ENCODE data around the gene PAIP1. TPM values are rescaled to one million over a fixed set of nuclear protein-coding genes. Genes with fewer than 3 reads are reported as not detected.

The PAIP1 gene
- total RNA-seq, 1 donor from 2014 or later: 95.5 TPM

- H3K36me3 Mint-ChIP-seq: no peaks in the 10 kb centered on the region
- no peak overlapping the region for H3K27ac Mint-ChIP-seq
- no peak for TF ChIP-seq CTCF (conservative IDR thresholded peaks at IDR 0.05)
- no peak overlapping the region for H3K4me3 Mint-ChIP-seq
- no peaks in the 10 kb centered on the region for H3K27me3 Mint-ChIP-seq
- H3K9me3 Mint-ChIP-seq: no peaks in the 10 kb centered on the region
- no peaks in the 10 kb centered on the region for H3K4me1 Mint-ChIP-seq (ENCODE audit: unreplicated experiment)
- no peak for DNase-seq (ENCODE audit: extremely low spot score, unreplicated experiment)
Measured at GRCh38 chr5:43491326-43491725, 65.6 kb downstream of the PAIP1 start.

GRCh38 chr5:43486353-43486752 lies 70.5 kb downstream of the PAIP1 start:
- Mint-ChIP-seq H3K4me3 (no peak overlapping the region), H3K27ac (no peak overlapping the region), H3K4me1 (ENCODE audit: unreplicated experiment) (peaks cover 7% of the 10 kb centered on the region), H3K9me3 (no peaks in the 10 kb centered on the region), H3K36me3 (no peaks in the 10 kb centered on the region), H3K27me3 (no peaks in the 10 kb centered on the region)
- DNase-seq (ENCODE audit: extremely low spot score, unreplicated experiment): no peak
- TF ChIP-seq CTCF (conservative IDR thresholded peaks at IDR 0.05): no peak

- Mint-ChIP-seq H3K27me3 (no peaks in the 10 kb centered on the region), H3K4me3 (peak overlapping the region; percentile 13), H3K9me3 (no peaks in the 10 kb centered on the region), H3K36me3 (no peaks in the 10 kb centered on the region), H3K4me1 (ENCODE audit: unreplicated experiment) (peaks cover 7% of the 10 kb centered on the region), H3K27ac (peak overlapping the region; percentile 99)
- no peak for TF ChIP-seq CTCF (conservative IDR thresholded peaks at IDR 0.05)
- DNase-seq (ENCODE audit: extremely low spot score, unreplicated experiment): no peak
Measured at GRCh38 chr5:43485406-43485805, 71.5 kb downstream of the PAIP1 start.

GRCh38 chr5:43484106-43484849 lies 72.6 kb downstream of the PAIP1 start:
- DNase-seq (ENCODE audit: extremely low spot score, unreplicated experiment): peak; percentile 86
- peaks cover 7% of the 10 kb centered on the region for H3K4me1 Mint-ChIP-seq (ENCODE audit: unreplicated experiment)
- TF ChIP-seq CTCF (conservative IDR thresholded peaks at IDR 0.05): peak; percentile 79
- H3K27ac Mint-ChIP-seq: peak overlapping the region; percentile 99
- peak overlapping the region; percentile 97 for H3K4me3 Mint-ChIP-seq
- H3K36me3 Mint-ChIP-seq: no peaks in the 10 kb centered on the region
- no peaks in the 10 kb centered on the region for H3K9me3 Mint-ChIP-seq
- no peaks in the 10 kb centered on the region for H3K27me3 Mint-ChIP-seq

GRCh38 chr5:43483298-43484105 lies 73.4 kb downstream of the PAIP1 start, which contains the start of gene TMEM267:
Gene TMEM267, minus strand, starts transcription at chr5:43483865. Its CDS starts 29,896 bp downstream, at chr5:43453969.
- Mint-ChIP-seq H3K36me3 (no peaks in the 10 kb centered on the region), H3K27me3 (no peaks in the 10 kb centered on the region), H3K4me3 (peak within 1 kb of the TSS; percentile 97), H3K4me1 (ENCODE audit: unreplicated experiment) (peaks cover 7% of the 10 kb centered on the region), H3K27ac (peak within 1 kb of the TSS; percentile 99), H3K9me3 (no peaks in the 10 kb centered on the region)
- TF ChIP-seq CTCF (conservative IDR thresholded peaks at IDR 0.05): no peak
- peak; percentile 89 for DNase-seq (ENCODE audit: extremely low spot score, unreplicated experiment)

All from type B pancreatic cell (in vitro differentiated cells).